Liver (tissue), 3 donors: ENCODE results near the gene PCYT1B.

Experiments used
- TAF1 ChIP-seq: conservative IDR thresholded peaks from 2 replicates; pipeline ENCODE4 v1.6.1; 2016; ENCODE audit warnings: antibody characterized with exemption, mild to moderate bottlenecking
- YY1 ChIP-seq: IDR thresholded peaks from 2 replicates; pipeline ENCODE4 v1.6.1; 2016; ENCODE audit warnings: antibody characterized with exemption, mild to moderate bottlenecking
- TF ChIP-seq, protein P1 (sequence below): IDR thresholded peaks from 2 replicates; pipeline ENCODE4 v1.6.1; 2016; ENCODE audit warnings: antibody characterized with exemption, mild to moderate bottlenecking
- TF ChIP-seq, protein P2 (sequence below): fragments of 150-350 bp; IDR thresholded peaks from 2 replicates; pipeline ENCODE4 v1.5.1; 2017; ENCODE audit warnings: improper control_type of control experiment, low read depth, low read length; ENCODE audit not compliant: missing input control
- donor health status: healthy.
- donor health status: healthy.

DNA sequence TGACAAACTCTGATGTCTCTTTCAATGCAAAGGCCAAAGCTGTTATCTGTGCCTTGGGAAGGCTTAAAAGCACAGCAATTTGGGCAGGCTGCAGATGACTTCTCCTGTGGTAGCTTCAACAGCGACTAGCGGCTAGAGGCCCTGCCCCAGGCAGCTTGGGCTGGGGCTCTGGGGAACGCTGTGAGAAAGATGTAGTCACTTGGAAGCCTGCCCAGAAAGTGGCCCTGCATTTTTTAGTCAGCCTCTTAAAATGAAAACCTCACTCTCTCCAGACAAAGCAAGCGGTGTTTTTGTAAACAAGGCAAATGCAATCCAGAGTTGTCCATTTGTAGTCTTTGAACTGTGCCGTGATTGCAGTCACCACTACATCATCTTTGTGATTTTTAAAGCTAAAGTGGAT, 27.5 kb downstream of the PCYT1B start:
- TF ChIP-seq, protein P1, sequence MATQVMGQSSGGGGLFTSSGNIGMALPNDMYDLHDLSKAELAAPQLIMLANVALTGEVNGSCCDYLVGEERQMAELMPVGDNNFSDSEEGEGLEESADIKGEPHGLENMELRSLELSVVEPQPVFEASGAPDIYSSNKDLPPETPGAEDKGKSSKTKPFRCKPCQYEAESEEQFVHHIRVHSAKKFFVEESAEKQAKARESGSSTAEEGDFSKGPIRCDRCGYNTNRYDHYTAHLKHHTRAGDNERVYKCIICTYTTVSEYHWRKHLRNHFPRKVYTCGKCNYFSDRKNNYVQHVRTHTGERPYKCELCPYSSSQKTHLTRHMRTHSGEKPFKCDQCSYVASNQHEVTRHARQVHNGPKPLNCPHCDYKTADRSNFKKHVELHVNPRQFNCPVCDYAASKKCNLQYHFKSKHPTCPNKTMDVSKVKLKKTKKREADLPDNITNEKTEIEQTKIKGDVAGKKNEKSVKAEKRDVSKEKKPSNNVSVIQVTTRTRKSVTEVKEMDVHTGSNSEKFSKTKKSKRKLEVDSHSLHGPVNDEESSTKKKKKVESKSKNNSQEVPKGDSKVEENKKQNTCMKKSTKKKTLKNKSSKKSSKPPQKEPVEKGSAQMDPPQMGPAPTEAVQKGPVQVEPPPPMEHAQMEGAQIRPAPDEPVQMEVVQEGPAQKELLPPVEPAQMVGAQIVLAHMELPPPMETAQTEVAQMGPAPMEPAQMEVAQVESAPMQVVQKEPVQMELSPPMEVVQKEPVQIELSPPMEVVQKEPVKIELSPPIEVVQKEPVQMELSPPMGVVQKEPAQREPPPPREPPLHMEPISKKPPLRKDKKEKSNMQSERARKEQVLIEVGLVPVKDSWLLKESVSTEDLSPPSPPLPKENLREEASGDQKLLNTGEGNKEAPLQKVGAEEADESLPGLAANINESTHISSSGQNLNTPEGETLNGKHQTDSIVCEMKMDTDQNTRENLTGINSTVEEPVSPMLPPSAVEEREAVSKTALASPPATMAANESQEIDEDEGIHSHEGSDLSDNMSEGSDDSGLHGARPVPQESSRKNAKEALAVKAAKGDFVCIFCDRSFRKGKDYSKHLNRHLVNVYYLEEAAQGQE: no peak
- TF ChIP-seq, protein P2, sequence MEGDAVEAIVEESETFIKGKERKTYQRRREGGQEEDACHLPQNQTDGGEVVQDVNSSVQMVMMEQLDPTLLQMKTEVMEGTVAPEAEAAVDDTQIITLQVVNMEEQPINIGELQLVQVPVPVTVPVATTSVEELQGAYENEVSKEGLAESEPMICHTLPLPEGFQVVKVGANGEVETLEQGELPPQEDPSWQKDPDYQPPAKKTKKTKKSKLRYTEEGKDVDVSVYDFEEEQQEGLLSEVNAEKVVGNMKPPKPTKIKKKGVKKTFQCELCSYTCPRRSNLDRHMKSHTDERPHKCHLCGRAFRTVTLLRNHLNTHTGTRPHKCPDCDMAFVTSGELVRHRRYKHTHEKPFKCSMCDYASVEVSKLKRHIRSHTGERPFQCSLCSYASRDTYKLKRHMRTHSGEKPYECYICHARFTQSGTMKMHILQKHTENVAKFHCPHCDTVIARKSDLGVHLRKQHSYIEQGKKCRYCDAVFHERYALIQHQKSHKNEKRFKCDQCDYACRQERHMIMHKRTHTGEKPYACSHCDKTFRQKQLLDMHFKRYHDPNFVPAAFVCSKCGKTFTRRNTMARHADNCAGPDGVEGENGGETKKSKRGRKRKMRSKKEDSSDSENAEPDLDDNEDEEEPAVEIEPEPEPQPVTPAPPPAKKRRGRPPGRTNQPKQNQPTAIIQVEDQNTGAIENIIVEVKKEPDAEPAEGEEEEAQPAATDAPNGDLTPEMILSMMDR: no peak
- no peak for TF ChIP-seq TAF1
- TF ChIP-seq YY1: no peak
